Daoy (cell line): ENCODE measurements around the gene CSNK1D. TPM values are rescaled to one million over a fixed set of nuclear protein-coding genes. Genes with fewer than 3 reads are reported as not detected.

Source experiments
- DNase-seq: peaks from one replicate; pipeline ENCODE4 v3.0.0-alpha.2; 2015; ENCODE audit warnings: low read depth
- total RNA-seq: library from RNA; depleted of rRNA; stranded (reverse); fragments of >200 nt; shearing (Covaris generic); gene quantifications from 2 replicates; pipeline ENCODE4 v1.2.3, GENCODE V29; 2014; rRNA removed

Gene CSNK1D
- total RNA-seq: 16.5 and 25.1 TPM in 2 replicates

DNA sequence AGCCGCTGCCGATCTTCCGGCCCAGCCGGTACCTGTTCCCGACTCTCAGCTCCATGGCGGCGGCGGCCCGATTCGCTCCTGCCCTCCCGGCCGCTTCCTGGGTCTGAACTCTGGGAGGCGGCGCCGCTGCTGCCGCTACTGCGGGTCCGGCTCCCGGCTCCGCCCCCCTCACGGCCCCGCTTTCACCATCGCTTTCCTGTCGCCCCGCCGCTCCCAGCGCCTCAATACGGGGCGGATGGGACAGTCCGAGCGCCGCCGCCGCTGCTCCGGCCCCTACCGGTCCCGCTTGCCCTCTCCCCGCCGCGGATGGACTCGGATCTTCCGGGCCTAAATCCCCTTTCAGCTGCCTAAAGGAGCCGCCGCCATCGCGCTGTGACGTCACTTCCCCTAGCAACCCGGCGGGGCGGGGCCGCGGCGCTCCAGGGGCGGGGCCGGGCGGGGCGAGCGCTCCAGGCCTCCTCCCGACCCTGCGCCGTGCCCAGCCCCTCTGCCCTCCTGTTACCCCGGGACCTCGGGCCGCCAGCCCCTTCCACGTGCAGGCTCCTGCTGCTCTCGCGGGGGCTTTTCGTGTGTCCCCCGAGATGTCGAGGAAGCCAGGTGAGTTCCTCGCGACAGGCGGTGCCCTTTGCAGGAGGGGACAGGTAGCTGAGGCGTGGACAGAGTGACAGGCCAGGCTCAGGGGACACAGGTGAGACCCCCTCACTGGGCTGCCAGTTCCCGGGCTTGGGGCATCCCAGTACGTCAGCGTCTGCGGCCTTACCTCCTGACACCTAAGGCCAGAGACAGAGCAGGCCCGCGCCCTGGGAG, at the start of gene CSNK1D:
TSS of gene CSNK1D (minus strand) at position 374 of the 807 bp plus-strand sequence. CDS start at position 55, 319 bp downstream.
- peak; percentile 93 for DNase-seq

DNA sequence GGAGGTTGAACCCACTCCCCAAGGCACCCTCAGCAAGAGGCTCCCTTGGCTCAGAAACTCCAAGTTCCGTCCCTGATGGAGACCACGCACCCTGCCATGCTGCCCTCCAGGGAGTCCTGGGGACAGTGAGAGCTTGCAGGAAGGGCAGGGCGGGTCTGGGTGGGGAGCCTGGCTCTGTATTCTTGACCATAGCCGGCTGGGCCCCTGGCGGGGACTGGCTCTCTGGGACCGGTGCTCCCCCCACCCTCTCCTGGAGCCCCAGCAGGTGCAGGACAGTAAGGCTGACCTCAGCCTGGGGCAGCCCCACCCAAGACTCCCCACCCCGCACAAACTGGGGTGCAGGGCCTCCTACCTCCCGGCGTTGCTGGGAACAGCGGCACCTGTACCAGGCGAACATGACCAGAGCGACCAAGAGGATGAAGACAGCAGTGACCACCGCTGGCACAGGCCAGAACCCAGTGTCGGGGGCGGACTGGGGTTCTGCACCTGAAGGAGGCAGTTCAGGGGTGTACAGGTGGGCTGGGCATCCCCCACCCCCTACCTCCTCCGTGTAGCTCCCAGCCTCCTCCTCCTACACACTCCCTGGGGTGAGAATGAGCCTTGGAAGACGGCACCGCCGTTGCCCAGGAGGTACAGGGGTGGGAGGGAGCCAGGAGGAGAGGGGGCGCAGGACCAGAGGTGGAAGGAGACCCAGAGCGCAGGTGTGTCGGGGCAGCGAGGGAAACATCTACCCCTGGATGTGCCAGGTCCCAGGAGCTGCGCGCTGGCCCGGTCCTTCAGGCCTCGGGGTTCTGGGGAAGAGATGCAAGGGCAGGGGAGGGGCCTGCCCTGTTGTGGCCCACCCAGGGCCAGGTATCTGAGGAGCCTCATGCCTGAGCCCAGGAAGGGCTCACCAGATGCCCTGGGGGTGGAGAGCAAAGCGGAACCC, 49.3 kb upstream of the CSNK1D start:
- DNase-seq: no peak

DNA sequence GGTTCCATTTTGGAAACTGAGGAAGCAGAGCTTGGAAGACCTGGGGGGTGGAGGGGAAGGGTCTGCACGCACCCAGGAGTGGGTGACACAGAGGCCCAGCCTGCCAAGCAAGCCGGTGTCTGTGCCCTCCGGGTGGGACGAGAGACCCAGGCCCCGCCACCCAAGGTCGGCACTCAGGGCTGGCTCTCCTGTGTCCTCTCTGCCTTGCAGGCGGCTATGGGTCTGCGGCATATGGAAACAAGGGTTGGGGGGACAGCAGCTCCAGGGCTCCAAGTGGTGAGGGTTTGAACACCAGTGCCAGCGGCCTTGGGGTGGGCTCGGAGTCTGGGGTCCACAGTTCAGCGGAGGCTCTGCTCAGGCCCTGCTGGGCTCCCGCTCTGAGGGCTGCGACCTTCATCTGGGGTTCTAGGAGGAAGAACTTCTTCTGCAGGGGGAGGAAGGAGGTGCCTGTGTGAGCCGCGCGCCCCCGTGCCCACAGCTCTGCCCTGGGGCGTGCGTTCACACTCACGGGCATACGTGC, 48.5 kb upstream of the CSNK1D start:
- DNase-seq: no peak

DNA sequence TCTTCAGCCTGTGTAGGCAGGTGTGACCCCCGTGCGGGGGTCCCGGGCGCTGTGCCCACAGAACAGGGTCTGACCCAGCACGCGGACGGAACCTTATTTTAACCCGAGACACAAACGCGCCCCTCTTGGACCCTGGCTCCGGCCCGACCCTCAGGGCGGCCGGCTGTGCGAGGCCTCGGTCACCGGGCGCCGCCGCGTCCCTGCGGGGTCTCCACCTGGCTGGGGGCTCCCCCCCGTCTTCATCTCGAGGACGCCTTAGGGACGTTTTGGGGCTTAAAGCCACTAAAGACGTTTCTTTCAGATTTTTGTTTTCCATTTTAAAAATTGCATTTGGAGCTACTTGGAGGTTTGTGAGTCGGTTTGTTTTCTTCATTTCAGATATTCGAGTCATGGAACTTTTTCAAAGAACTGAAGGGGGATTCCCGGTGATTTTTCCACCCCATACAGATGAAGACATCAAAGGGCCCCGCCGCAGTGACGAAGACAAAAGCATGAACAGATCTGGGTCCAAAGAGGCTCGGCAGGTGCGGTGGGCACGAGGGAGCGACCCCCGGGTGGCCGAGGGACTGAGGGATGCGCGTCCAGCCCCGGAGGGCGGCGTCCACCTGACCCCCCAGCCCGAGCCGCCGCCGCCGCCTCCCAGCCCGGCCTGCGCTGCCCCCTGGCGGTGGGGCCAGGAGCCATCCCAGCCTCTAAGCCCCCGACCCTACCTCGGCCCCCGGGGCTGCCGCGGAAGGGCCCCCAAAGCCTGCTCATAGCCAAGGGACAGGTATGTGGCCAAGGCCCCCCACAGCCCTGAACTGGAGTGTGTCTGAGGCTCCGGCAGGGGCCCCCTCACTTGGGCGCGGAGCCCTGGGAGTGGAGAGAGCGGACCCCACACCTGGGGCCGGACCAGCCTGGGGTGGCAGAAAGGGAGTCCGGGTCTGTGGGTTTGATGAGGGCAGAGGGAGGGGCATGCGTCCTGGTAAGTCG, 47.7 kb upstream of the CSNK1D start:
- DNase-seq: peak; percentile 43

DNA sequence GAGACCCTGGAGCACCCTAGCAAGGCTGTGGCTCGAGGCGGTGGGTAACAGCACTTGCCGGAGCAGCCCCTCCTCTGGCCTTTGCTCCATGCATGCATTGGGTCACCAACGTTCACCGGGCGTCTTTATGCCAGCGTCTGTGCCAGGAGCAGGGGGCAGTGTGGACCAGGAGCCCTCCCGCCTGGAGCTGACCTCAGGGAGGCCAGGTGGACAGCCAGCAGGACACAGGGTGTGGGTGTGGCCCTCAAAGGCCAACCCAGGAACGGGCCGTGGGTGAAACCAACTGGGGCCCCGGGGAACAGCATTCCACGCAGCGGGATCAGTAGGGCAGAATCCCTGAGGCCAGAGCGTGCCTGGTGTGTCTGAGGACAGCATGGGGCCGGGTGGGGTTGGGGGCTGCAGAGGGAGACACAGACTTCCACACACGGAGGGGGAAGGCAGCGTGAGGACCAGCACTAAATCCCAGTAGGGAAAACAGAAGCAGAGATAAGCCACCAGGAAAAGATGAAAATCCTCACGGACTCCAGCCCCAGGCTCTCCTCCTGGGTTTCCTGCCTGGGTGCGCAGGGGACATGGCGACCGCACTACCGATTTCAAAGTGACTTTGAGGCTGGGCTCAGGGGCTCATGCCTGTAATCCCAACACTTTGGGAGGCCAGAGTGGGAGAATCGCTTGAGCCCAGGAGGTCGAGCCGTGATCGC, 46.8 kb upstream of the CSNK1D start:
- DNase-seq: no peak

- no peak for DNase-seq
Observed at GRCh38 chr17:82319619-82320062, 46.1 kb upstream of the CSNK1D start.

GRCh38 chr17:82318772-82319606, 45.5 kb upstream of the CSNK1D start:
- DNase-seq: no peak

DNA sequence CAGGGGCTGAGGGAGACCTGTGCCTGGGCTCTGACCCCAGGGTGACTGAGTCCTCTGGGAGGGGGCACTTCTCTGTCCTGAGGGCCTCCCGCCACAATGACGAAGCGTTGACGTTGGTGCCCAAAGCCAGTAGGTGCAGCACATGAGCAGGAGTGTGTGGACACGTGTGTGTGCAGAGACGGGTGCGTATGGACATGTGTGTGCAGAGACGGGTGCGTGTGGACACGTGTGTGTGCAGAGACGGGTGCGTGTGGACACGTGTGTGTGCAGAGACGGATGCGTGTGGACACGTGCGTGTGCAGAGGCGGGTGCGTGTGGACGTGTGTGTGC, 44.6 kb upstream of the CSNK1D start:
- DNase-seq: no peak

- no peak for DNase-seq
Observed at GRCh38 chr17:82317394-82318168, 44.1 kb upstream of the CSNK1D start, which contains the start of gene CD7. Gene CD7, minus strand, starts transcription at chr17:82317608. Its CDS starts 113 bp downstream, at chr17:82317495.

- no peak for DNase-seq
Observed at GRCh38 chr17:82316651-82317393, 43.3 kb upstream of the CSNK1D start.

DNA sequence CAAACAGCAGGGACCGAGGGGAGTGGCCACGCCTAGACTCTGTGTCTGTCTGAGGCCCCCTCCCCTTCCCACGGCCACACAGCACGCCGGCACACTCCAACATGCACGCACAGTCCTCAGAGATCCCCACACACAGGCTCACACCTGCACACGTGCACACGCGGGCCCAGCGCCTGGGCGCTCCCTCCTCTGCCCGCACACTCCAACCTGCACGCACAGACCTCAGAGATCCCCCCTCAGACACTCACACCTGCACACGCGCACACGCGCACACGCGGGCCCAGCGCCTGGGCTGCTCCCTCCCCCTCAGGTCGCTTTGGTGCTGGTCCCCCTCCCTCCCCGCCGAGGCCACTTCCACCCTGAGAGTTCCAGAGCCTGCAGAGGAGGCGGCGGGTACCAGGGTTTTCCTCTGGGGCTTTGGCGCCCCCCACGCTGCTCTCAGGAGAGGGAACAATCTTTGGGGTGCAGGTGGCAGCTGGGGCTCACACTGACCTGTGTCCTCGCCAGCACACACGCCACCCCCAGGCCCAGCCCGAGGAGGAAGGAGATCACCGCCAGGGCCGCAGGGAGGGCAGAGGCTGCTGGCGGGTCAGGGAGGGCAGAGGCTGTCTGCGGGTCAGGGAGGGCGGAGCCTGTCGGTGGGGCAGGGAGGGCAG, 42.3 kb upstream of the CSNK1D start:
- no peak for DNase-seq

- no peak for DNase-seq
Observed at GRCh38 chr17:82314727-82315605, 41.5 kb upstream of the CSNK1D start.

DNA sequence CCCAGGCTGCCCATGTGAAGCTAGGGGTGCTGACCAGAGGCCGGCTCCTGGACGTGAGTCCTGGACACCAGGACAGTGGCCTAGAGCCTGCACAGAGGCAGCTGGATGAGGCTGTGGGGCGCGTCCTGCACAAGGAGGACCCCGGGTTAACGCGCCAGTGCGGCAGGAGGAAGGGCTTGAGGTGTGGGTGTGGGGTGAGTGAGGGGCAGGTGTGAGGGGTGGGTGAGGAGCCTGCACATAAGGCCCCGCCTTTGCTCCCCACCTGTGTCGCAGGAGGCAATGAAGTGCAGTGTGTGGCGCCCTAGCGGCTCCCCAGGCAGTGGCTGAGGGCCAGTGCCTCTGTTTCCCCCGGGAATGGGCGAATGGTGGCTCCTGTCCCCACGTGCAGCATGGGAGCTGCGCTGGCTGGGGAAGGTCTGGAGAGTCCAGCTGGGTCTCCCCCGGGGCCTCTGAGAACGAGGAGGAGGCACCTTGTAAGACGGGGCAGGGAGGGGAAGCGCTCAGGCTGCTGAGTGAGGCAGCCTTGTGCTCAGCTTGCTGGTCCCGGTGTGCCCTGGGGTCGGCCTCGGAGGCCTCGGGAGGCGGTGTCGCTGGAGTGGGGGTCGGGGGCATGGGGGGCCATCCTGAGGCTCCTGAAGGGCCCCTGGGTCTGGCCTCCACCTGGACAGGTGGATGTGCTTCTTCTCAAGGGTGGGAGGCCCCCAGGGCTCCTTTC, 40.7 kb upstream of the CSNK1D start:
- DNase-seq: no peak

DNA sequence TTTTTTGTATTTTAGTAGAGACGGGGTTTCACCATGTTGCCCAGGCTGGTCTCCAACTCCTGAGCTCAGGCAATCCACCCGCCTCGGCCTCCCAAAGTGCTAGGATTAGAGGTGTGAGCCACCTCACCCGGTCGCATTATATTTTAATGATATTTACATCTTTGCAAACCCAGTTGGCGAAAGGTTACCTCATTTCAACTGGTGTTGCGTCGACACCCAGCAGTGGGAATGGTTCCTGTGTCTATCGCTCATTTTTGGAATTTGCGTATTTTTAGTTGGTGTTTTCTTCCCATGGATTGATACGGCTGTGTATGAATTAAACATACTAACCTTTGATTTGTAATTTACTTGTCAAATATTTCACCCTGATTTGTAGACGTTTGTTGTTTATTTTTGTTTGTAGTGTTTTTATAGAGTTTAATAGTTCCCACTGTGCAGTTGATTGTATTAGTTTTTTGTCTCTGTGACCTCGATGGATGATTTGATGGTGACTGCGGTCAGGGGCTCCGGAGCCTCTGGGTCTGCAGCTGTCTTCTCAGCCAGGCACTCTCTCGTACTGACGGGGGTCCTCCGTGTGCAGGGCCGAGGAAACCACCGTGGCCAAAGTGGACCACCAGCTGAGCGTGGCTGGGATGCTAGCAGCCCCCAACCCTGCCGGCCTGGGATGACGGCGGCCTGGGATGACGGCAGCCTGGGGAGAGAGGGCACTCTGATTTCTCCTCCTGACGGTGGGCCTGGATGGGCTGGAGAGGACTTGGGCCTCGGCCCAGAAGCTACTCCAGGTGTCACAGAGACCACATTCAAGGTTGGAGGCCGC, 39.9 kb upstream of the CSNK1D start:
- DNase-seq: no peak

GRCh38 chr17:82311971-82312370, 38.5 kb upstream of the CSNK1D start:
- no peak for DNase-seq
